C1 segment of cervical spinal cord (tissue), 14 donors: Measurements from ENCODE around the gene DDX23.

Experiments
- DNase-seq, 14 donors: peaks; one replicate each; lab custom pipeline; 2025; lab: John Stamatoyannopoulos, UW

Gene DDX23

DNA sequence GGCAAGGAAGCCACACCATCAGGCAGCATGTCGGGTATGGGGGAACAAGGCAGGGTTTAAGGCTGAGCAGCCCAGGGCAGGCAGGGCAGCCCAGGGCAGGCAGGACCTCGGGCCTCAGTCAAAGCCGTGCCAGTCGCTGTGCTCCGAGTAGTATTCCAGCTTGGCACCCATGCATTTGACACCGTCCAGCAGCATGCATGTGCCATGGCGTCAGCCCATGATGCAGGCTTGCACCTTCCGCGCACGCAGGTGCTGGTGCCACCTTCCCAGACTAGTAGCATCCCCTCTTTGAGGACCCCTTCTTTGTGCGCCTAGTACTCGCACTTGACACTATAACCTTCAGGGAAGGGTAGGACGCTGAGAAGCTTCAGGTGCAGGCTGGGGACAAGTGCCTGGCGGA lies 51.5 kb downstream of the DDX23 start:
- DNase-seq: no peak

DNA sequence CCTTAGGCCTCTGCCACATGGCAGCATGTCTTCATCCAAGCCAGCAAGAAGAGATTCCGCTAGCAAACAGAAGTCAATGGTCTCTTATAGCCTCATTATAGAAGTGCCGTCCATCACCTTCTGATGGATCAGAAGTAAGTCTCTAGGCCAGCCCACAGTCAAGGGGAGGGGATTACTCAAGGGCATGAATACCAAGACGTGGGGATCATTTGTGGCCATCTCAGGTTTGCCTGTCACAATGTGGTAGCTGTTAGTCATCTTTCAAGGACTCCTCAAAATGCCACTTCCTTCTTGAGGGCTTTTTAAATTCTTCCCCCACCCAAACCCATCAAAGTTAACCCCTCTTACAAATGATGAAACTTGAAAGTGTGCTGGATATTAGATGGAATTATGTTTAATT lies 55.0 kb downstream of the DDX23 start:
- DNase-seq: no peak

DNA sequence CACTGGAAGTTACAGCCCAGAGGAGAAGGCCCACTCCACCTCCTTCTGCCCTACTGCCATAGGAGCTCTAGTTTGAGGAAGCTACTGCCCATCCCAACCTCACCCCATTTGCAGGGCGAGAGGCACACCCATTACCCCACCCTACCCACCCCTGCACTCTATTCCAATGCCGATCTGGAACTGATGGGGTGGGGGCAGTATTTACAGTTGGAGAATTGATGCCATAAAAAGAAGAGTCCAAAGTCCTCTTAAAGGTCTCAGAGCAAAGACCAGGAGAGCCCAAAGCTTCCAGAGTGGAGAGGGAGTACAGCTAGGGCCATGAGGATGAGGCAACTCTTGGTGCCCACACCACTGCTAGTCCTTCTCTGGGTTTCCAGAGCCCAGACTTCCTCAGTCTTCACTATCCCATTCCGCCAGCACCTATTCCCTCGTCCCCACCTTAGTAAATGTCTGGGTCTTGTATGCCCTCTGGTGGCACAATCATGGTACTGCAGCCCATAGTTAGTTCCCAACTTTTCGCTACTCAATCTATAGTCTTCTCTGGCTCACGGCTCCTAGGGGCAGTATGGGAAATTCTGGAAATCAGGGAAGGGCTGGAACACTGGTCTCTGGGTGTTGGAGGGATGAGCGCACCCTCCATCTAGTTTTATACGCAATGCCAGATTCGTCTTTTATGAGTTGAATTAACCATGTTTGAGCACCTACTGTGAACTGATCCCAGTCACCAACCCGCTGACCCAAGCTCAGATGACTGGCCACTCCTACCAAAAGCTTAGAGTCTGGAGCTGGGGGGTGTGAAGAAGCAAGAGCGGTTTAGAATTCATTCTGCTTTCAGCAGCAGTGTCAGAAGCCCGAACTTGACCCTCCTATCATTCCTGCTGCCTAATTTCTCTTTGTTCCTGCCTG lies 56.2 kb downstream of the DDX23 start:
- DNase-seq: peak in 11 of 14 donors; percentile 7 to 60 (median 46)

DNA sequence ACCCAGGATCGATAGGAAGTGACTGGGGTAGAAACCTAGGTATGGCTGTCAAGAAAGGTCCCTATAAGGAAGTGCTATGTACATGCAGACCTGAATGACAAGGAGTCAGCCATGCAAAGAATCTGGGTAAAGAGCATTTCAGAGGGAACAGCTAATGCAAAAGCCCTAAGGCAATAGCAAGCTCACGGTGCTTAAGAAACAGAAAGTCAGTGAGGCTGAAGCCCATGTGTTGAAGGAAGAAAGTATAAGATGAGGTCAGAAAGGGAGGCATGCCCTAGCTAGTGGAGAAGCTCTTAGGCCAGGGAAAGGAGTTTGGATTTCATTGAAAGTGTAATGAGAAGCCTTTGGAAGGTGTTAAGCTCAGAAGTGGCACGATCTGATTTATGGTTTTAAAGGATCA lies 57.1 kb downstream of the DDX23 start:
- DNase-seq: no peak

DNA sequence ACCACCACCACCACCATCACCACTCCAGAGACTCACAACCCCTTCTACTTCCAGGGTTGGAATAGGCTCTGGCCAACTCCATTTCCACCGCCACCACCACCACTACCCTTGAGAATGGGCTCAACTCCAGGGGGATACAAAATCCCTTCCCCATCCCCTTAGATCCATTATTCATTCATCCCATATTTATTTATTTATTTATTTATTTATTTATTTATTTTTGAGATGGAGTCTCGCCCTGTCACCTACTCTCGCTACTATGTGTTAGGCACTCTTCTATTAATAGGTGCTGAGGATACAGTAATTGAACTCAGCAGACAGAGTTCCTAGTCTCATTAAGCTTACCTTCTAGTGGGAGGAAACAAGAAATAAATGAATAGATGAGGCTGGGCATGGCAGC lies 58.3 kb downstream of the DDX23 start:
- DNase-seq: no peak

DNA sequence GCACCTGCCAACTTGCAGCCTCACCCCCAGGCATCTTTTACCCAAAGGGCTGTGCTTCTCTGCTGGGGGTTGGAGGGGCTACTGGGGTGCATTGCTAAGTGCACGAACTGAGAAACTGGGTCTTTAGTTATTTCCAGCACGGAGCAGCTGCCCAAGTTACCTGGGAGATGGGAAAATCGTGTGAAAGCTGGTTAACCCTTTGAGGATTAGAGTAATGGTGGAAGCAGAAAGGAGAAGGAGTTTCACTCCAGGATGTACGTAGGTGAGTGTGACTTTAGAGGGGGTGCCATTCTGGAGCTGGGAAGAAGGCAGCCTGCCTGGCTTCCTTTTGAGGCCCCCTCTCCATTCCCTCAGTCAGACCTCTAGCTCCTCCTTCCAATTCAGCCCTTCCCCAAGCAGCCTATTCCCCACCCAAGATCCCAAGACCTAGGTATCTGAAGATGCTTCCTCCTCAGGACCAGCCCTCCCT lies 62.1 kb downstream of the DDX23 start:
- DNase-seq: no peak

DNA sequence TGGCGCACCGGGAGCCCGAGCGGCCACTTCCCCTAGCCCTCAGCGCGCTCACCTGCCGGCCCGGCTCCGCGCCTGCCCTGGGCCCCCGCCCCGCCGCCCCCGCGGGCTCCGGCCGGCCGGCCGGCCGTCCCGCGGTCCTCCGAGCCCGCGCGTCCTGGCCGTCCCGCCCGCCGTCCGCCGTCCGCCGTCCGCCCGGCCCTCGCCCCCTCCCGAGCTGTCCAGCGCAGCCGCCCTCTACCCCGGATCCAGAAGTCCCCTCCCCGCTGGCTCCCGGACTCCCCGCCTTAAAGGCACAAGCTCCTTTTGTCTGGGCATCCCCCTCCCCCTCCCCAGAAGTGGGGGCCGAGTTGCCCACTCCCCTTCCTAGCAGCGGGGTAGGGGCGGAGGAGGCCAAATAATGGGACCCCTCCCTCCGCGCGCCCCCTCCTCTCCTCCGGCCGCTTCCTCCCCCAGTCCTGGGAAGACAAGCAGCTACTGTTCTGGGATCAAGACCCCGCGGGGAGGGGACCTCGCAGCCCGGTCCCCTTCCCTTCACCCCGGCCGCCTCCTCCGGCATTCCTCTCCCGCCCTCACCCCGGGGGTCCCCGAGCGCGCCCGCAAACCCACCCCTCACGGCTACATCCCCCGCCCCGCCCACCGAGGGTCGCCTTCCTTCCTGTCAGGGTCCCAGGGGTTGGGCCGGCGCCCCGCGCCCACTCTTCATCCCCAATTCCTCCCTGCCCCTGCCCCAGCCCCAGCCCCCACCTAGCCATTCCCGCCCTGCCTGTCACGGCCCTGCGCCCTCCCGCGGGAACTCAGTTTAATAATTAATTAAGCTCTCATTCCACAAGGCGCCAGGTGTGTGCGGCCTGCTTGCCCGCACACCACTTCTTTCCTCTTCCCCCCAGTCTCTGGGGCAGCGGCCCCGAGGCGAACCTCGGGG lies 62.8 kb downstream of the DDX23 start, which contains the start of gene ADCY6:
Gene ADCY6, minus strand, starts transcription at position 236 of the 922 bp plus-strand sequence. CDS start 5,655 bp downstream, outside the sequence.
- DNase-seq: peak in 13 of 14 donors; percentile 14 to 66 (median 44)

DNA sequence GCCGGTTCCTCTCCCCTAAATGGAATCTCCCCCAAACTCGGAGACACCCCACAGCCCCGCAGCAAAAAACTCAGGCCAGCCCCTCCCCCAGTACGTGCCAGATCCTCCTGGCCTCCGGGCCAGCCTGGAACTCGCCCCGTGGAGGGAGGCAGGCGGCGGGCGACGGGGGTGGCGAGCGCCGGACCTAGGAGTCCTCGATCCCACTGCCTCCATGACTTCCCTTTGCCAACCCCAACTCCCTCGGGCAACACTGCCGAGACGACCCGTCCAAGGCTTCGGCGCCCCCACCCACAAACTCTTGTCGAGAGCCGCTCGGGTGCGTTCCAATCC lies 63.5 kb downstream of the DDX23 start:
- peak in 1 of 14 donors; percentile 32 for DNase-seq

DNA sequence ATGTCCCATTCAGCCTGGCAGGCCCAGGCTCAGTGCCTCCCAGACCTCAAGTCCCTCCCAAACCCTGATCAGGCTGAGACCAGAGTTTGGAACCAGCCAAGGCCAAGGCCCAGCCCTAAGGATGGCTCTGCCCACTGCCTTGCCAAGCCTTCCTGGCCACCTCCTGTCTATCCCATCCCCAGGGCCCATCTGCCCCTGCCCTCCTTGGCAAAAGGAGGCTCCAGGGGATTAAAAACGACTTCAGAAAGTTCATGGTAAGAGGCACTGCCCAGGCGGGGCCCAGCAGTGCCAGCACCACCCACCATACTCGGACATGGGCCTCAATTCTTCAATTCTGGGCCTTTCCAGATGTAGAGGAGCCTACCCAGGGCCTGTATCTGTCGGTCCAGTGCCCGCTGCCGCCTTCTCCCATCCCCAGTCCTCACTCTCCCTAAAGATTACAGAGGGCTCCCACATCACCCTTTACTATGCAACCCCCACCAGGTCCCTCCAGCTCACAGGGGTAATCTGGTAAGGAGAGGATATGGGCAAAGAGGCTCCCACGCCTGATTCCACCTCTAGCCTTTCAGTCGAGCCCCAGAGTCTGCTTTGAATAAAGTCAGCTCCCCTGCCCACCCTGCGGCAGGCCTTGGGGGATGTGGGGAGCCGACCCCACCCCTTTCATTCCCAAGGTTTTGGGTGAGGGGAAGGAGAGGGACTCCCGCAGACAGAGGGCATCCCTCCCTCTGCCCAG lies 64.0 kb downstream of the DDX23 start:
- DNase-seq: peak in 1 of 14 donors; percentile 33

DNA sequence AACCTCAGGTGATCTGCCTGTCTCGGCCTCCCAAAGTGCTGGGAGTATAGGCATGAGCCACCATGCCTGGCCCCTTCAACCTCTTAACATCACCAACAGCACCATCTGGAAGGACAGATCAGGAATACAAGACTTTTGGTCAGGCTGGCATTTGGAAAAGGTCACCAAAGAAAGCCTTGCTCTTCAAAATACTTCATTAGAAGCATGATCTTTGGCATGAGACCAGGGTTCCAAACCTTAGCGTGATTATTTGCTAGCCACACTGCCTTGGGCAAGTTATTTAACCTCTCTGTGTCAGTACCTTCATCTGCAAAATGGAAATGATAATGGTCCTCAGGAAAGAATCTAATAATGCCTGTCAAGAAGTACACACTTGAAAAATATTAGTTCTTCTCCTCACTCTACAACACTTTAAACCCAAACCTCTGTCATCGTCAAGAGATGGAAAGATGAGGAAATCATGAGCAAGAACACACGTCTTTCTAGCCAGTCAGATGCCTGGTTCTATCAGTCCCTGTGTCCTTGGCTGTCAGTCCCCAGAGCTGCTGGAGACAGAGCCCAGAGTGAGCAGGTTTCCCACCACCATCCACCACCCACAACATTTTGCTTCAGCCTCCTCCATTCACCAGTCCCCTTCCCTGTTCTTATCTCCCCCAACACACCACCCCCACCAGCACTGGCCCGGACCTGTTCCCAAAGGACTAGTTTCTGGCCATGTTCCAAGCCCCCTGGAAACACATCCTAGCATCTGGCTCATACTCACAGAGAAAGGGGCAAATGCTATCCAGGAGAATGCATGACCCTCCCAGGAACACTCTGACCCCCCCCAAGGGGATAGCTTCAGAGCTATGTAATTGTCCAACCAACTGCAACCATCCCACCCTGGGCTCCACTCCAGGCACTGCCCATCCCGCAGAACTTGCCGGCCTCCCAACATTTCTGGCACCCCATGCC lies 65.1 kb downstream of the DDX23 start:
- no peak for DNase-seq

DNA sequence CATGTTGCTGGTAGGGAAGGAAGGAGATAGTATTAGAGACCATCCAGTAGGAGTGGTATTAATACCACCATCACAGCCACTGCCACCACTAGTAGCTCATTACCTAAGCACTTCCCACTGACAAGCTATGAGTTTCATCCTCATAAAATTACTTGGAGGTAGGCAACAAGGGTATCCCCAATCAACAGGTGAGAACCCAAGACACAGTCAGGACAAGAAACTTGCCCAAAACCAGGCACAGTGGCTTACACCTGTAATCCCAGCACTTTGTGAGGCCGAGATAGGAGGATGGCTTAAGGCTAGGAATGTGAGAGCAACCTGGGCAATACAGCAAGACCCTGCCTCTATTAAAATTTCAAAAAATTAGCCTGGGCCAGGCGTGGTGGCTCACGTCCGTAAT lies 68.5 kb downstream of the DDX23 start:
- no peak for DNase-seq

DNA sequence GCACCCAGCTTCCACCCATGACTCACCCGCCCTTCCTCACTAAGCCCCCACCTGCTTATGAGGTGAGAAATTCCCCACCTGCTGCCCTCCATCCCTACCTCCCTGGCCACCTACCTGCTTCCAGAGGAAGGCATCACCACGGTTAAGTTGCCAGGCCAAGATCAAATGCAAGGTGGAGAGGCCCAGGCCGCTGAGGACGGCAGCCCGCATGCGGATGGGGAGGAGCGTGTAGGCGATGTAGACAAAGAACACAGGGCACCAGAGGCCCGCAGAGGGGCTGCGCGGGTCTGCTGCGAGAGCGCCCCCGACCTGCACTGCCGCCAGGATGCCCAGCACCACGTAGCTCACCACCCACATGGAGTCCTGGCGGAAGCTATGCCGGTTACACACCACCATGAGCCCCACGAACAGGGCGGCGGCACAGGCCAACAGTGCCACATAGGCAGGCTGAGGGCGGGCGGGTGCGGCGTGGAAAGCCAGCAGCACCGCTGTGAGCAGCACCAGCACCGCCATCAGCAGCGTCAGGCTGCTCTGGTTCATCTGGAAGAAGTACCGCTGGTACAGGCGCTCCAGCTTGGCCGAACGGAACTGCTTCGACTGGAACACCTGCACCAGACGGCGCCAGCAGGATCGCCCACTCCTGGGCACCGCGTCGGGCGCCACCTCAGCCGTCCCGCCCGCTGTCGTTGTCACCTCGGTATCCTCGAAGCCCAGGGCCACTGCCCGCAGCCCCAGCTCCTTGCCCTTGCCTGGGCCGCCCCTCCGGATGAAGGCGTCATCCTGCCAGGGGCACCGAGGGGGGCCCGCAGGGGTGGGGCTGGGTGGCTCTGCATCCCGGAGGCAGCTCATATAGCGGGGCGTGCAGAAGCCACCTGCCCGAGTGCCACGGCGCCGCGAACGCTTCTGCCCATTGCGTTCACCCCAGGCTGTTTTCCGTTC lies 69.2 kb downstream of the DDX23 start:
- no peak for DNase-seq

DNA sequence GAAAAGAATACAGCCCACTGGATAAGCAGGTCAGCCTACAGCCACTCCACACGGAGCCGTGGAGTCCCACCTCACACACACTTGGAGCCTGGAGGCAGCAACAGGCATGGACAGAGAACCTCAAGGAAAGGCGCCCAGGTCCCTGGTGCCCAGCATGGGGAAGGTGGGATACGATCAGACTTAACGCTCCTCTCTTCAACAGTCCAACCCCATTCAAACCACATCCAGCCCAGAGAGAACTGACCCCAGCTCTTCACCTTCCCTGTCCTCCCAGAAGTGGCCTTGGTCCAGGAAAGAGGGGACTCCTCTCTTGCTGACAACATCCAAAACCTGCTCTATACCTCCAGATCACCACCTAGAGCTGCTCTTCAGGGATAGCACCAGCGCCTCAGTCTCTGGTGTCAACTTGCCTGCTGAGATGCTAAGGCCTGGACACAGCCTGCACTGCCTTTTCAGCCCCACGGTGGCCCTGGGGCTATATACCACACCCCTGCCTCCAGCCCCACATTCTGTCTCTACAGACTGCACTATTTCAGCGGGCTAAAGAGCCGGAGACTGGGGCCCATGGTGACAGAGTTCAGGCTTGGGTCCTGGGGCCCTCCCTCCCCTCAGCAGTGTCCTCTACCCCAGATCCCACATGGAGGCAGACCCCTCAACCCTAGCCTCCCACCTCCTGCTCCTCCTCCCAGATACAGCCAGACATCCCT lies 70.1 kb downstream of the DDX23 start:
- DNase-seq: no peak

DNA sequence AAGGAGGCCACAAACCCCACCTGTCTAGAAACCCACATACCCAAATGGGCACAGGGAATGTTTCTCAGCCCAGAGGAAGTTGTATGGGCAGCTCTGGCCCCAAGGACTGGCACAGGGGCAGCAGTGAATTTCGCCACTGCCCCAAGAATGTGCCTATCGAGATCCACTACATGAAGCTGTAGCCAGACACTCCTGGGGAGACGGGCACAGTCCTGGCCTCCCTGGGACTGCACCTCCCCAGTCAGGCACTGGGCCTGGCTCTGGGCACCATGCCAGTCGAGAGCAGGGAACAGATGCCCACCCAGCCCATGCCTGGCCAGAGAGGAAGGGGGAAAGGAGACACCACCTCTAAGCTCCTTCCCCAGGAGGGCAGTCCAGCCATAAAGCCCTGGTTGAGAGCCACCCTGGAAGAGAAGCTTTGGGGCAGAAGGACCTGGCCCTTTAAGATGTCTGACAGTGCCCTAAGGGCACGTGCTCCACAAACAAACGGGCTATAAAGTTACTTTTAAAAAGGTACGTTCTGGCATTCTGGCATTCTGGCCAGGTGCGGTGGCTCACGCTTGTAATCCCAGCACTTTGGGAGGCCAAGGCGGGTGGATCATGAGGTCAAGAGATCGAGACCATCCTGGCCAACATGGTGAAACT lies 71.5 kb downstream of the DDX23 start:
- DNase-seq: no peak

DNA sequence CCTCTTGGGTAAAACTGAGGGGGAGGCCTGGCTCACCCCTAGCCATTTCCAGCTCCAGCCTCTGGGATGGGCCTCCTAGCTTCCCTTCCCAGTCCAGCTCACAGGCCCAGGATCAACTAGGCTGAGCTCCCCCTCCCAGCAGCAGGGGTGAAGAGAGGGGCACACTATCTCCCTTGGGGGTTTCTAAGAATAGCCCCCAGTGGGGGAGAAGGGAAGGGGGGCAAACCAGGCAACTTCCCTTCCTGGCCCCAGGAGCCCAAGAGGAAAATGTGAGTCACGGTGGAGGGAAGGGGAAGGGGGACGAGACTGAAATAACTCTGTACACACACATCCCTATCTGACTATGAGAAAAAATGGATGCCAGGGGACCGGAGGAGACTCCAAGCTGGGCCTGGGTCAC lies 72.1 kb downstream of the DDX23 start:
- DNase-seq: no peak
